Measurements from ENCODE around the gene HBS1L. TPM values are rescaled to one million over a fixed set of nuclear protein-coding genes. Genes with fewer than 3 reads are reported as not detected.
A peak's percentile ranks its signal among the peaks of the same experiment; 100 is the strongest.

Gene HBS1L
- polyA plus RNA-seq (2013, experiment 1 of 2), result 59.9 TPM
- polyA plus RNA-seq (2013, experiment 2 of 2), result 59.8 TPM

GRCh38 chr6:135054569-135055498, at the start of gene HBS1L:
TSS of gene HBS1L (minus strand) at chr6:135054822. CDS start at chr6:135054691, 131 bp downstream.
- no peak within 1 kb of the TSS for H3K4ac ChIP-seq (ENCODE audit: low read length)
- peak within 1 kb of the TSS; percentile 92 for H3K23ac ChIP-seq (ENCODE audit: low read depth, low read length, poor library complexity)
- peak within 1 kb of the TSS; percentile 86 for H2AFZ ChIP-seq (ENCODE audit: low read length)
- no peaks in the 10 kb centered on the region for H3K27me3 ChIP-seq (ENCODE audit: control insufficient read depth in 3 of 3, insufficient read depth in 3 of 3, low read depth in 1 of 3, low read length in 3 of 3)
- DNase-seq (ENCODE audit: low spot score), result peak; percentile 95
- H3K18ac ChIP-seq (ENCODE audit: low read length), result peak within 1 kb of the TSS; percentile 64
- H3K79me1 ChIP-seq (ENCODE audit: low read depth, low read length), result peaks cover 2% of the 10 kb centered on the region
- H2BK5ac ChIP-seq (ENCODE audit: low read length), result no peak within 1 kb of the TSS
- no peaks in the 10 kb centered on the region for H3K9me3 ChIP-seq (replicated peaks in 1 of 2; ENCODE audit: control insufficient read depth in 2 of 2, insufficient read depth in 1 of 2, low read depth in 1 of 2, low read length in 2 of 2)
- no peak within 1 kb of the TSS for H4K91ac ChIP-seq (ENCODE audit: low read depth, low read length, poor library complexity)
- H3K14ac ChIP-seq (ENCODE audit: low read length), result no peak within 1 kb of the TSS
- peak within 1 kb of the TSS; percentile 55 for H3K27ac ChIP-seq (replicated peaks; ENCODE audit: low read length)
- WGBS, 2 donors (ENCODE audit: extremely low coverage in 2 of 2, insufficient read length in 2 of 2, insufficient replicate concordance in 1 of 2), result no CpG with 5 or more reads among the region's 53 CpGs
- no peak within 1 kb of the TSS for H2BK15ac ChIP-seq (ENCODE audit: low read length)
- H3K36me3 ChIP-seq (replicated peaks in 1 of 2; ENCODE audit: control insufficient read depth in 2 of 2, insufficient read depth in 2 of 2, low read length in 2 of 2), result peaks cover 0 to 15% of the 10 kb centered on the region in 2 donors
- H3K9ac ChIP-seq (ENCODE audit: low read depth, low read length, poor library complexity), result peak within 1 kb of the TSS; percentile 92
- H2AK5ac ChIP-seq (ENCODE audit: low read depth, low read length), result no peak within 1 kb of the TSS
- peaks cover 2 to 5% of the 10 kb centered on the region in 2 donors for H3K4me1 ChIP-seq (ENCODE audit: control insufficient read depth in 2 of 2, insufficient read depth in 1 of 2, low read depth in 1 of 2, low read length in 2 of 2)
- no peak within 1 kb of the TSS for H2BK12ac ChIP-seq (ENCODE audit: low read length)
- peak within 1 kb of the TSS; percentile 66 for H3K4me2 ChIP-seq (ENCODE audit: insufficient read depth, low read length, poor library complexity, severe bottlenecking)
- H2BK120ac ChIP-seq (ENCODE audit: low read depth, low read length), result no peak within 1 kb of the TSS
- no peak within 1 kb of the TSS for H4K8ac ChIP-seq (ENCODE audit: low read depth, low read length)
- peak within 1 kb of the TSS; percentile 74 to 87 for H3K4me3 ChIP-seq (ENCODE audit: low read length in 2 of 2)

GRCh38 chr6:135104199-135104598, 49.6 kb upstream of the HBS1L start:
- Histone ChIP-seq H3K9ac (ENCODE audit: low read depth, low read length, poor library complexity) (no peak overlapping the region), H3K18ac (ENCODE audit: low read length) (no peak overlapping the region), H3K27ac (replicated peaks; ENCODE audit: low read length) (no peak overlapping the region), H3K23ac (ENCODE audit: low read depth, low read length, poor library complexity) (no peak overlapping the region), H3K4me1 (ENCODE audit: control insufficient read depth in 2 of 2, insufficient read depth in 1 of 2, low read depth in 1 of 2, low read length in 2 of 2) (no peaks in the 10 kb centered on the region), H3K36me3 (replicated peaks in 1 of 2; ENCODE audit: control insufficient read depth in 2 of 2, insufficient read depth in 2 of 2, low read length in 2 of 2) (no peaks in the 10 kb centered on the region), H2BK5ac (ENCODE audit: low read length) (no peak overlapping the region), H2BK12ac (ENCODE audit: low read length) (no peak overlapping the region), H3K4ac (ENCODE audit: low read length) (no peak overlapping the region), H3K4me3 (ENCODE audit: low read length in 2 of 2) (no peak overlapping the region), H2BK120ac (ENCODE audit: low read depth, low read length) (no peak overlapping the region), H3K79me1 (ENCODE audit: low read depth, low read length) (no peaks in the 10 kb centered on the region), H3K27me3 (ENCODE audit: control insufficient read depth in 3 of 3, insufficient read depth in 3 of 3, low read depth in 1 of 3, low read length in 3 of 3) (no peaks in the 10 kb centered on the region), H3K4me2 (ENCODE audit: insufficient read depth, low read length, poor library complexity, severe bottlenecking) (no peak overlapping the region), H4K8ac (ENCODE audit: low read depth, low read length) (no peak overlapping the region), H2AFZ (ENCODE audit: low read length) (no peak overlapping the region), H2AK5ac (ENCODE audit: low read depth, low read length) (no peak overlapping the region), H2BK15ac (ENCODE audit: low read length) (no peak overlapping the region), H4K91ac (ENCODE audit: low read depth, low read length, poor library complexity) (no peak overlapping the region), H3K9me3 (replicated peaks in 1 of 2; ENCODE audit: control insufficient read depth in 2 of 2, insufficient read depth in 1 of 2, low read depth in 1 of 2, low read length in 2 of 2) (no peaks in the 10 kb centered on the region), H3K14ac (ENCODE audit: low read length) (no peak overlapping the region)
- no peak for DNase-seq (ENCODE audit: low spot score)
- no CpG with 5 or more reads among the region's 4 CpGs for WGBS, 2 donors (ENCODE audit: extremely low coverage in 2 of 2, insufficient read length in 2 of 2, insufficient replicate concordance in 1 of 2)

- H4K8ac ChIP-seq (ENCODE audit: low read depth, low read length), result no peak overlapping the region
- no peaks in the 10 kb centered on the region for H3K27me3 ChIP-seq (ENCODE audit: control insufficient read depth in 3 of 3, insufficient read depth in 3 of 3, low read depth in 1 of 3, low read length in 3 of 3)
- H2AFZ ChIP-seq (ENCODE audit: low read length), result no peak overlapping the region
- no peak overlapping the region for H3K18ac ChIP-seq (ENCODE audit: low read length)
- no peak for DNase-seq (ENCODE audit: low spot score)
- H3K9ac ChIP-seq (ENCODE audit: low read depth, low read length, poor library complexity), result no peak overlapping the region
- H3K23ac ChIP-seq (ENCODE audit: low read depth, low read length, poor library complexity), result no peak overlapping the region
- no peak overlapping the region for H2BK5ac ChIP-seq (ENCODE audit: low read length)
- no peak overlapping the region for H3K27ac ChIP-seq (replicated peaks; ENCODE audit: low read length)
- no peak overlapping the region for H4K91ac ChIP-seq (ENCODE audit: low read depth, low read length, poor library complexity)
- H3K4me3 ChIP-seq (ENCODE audit: low read length in 2 of 2), result no peak overlapping the region
- no peak overlapping the region for H3K14ac ChIP-seq (ENCODE audit: low read length)
- no peaks in the 10 kb centered on the region for H3K9me3 ChIP-seq (replicated peaks in 1 of 2; ENCODE audit: control insufficient read depth in 2 of 2, insufficient read depth in 1 of 2, low read depth in 1 of 2, low read length in 2 of 2)
- no peak overlapping the region for H2BK15ac ChIP-seq (ENCODE audit: low read length)
- no peaks in the 10 kb centered on the region for H3K36me3 ChIP-seq (replicated peaks in 1 of 2; ENCODE audit: control insufficient read depth in 2 of 2, insufficient read depth in 2 of 2, low read length in 2 of 2)
- no peaks in the 10 kb centered on the region for H3K79me1 ChIP-seq (ENCODE audit: low read depth, low read length)
- H3K4me2 ChIP-seq (ENCODE audit: insufficient read depth, low read length, poor library complexity, severe bottlenecking), result no peak overlapping the region
- H2BK12ac ChIP-seq (ENCODE audit: low read length), result no peak overlapping the region
- H2BK120ac ChIP-seq (ENCODE audit: low read depth, low read length), result no peak overlapping the region
- H3K4ac ChIP-seq (ENCODE audit: low read length), result no peak overlapping the region
- no peaks in the 10 kb centered on the region for H3K4me1 ChIP-seq (ENCODE audit: control insufficient read depth in 2 of 2, insufficient read depth in 1 of 2, low read depth in 1 of 2, low read length in 2 of 2)
- no peak overlapping the region for H2AK5ac ChIP-seq (ENCODE audit: low read depth, low read length)
These were observed 47.6 kb upstream of the HBS1L start for GRCh38 chr6:135102191-135102590.

GRCh38 chr6:135097172-135097571, 42.5 kb upstream of the HBS1L start:
- Histone ChIP-seq H3K9me3 (replicated peaks in 1 of 2; ENCODE audit: control insufficient read depth in 2 of 2, insufficient read depth in 1 of 2, low read depth in 1 of 2, low read length in 2 of 2) (no peaks in the 10 kb centered on the region), H4K91ac (ENCODE audit: low read depth, low read length, poor library complexity) (no peak overlapping the region), H3K23ac (ENCODE audit: low read depth, low read length, poor library complexity) (no peak overlapping the region), H2BK12ac (ENCODE audit: low read length) (no peak overlapping the region), H3K4me1 (ENCODE audit: control insufficient read depth in 2 of 2, insufficient read depth in 1 of 2, low read depth in 1 of 2, low read length in 2 of 2) (no peaks in the 10 kb centered on the region), H2AK5ac (ENCODE audit: low read depth, low read length) (no peak overlapping the region), H3K4me3 (ENCODE audit: low read length in 2 of 2) (no peak overlapping the region), H3K9ac (ENCODE audit: low read depth, low read length, poor library complexity) (no peak overlapping the region), H3K79me1 (ENCODE audit: low read depth, low read length) (no peaks in the 10 kb centered on the region), H3K14ac (ENCODE audit: low read length) (no peak overlapping the region), H3K4me2 (ENCODE audit: insufficient read depth, low read length, poor library complexity, severe bottlenecking) (no peak overlapping the region), H4K8ac (ENCODE audit: low read depth, low read length) (no peak overlapping the region), H3K18ac (ENCODE audit: low read length) (no peak overlapping the region), H2AFZ (ENCODE audit: low read length) (no peak overlapping the region), H3K36me3 (replicated peaks in 1 of 2; ENCODE audit: control insufficient read depth in 2 of 2, insufficient read depth in 2 of 2, low read length in 2 of 2) (no peaks in the 10 kb centered on the region), H2BK5ac (ENCODE audit: low read length) (no peak overlapping the region), H3K27me3 (ENCODE audit: control insufficient read depth in 3 of 3, insufficient read depth in 3 of 3, low read depth in 1 of 3, low read length in 3 of 3) (no peaks in the 10 kb centered on the region), H2BK120ac (ENCODE audit: low read depth, low read length) (no peak overlapping the region), H3K27ac (replicated peaks; ENCODE audit: low read length) (no peak overlapping the region), H2BK15ac (ENCODE audit: low read length) (no peak overlapping the region), H3K4ac (ENCODE audit: low read length) (no peak overlapping the region)
- WGBS, 2 donors (ENCODE audit: extremely low coverage in 2 of 2, insufficient read length in 2 of 2, insufficient replicate concordance in 1 of 2), result no CpG with 5 or more reads among the region's 5 CpGs
- no peak for DNase-seq (ENCODE audit: low spot score)
